OCI-LY7 (cell line): ENCODE results near the gene ANOS1. TPM values are rescaled to one million over a fixed set of nuclear protein-coding genes. Genes with fewer than 3 reads are reported as not detected.

Experiments used
- BruUV-seq: library from RNA; stranded (reverse); fragments of 400-500 nt; replicated peaks from 2 replicates; lab custom pipeline; 2021; lab: Mats Ljungman, UMichigan
- CTCF ChIA-PET: fragments of 300-600 bp; sonication (Branson Sonifier 250); formaldehyde crosslinking; loops from one replicate; lab custom pipeline; 2022; ENCODE audit warnings: antibody characterized with exemption; ENCODE audit not compliant: unreplicated experiment; lab: Charles Lee
- POLR2A ChIA-PET: fragments of 300-600 bp; sonication (Branson Sonifier 250); formaldehyde crosslinking; loops from one replicate; lab custom pipeline; 2022; ENCODE audit warnings: antibody characterized with exemption; lab: Charles Lee
- DNase-seq: peaks from one replicate; pipeline ENCODE4 v3.0.0-alpha.2; 2015; ENCODE audit warnings: low spot score
- H2AFZ ChIP-seq: fragments of 200-600 bp; sonication (generic), shearing (Covaris generic); 2 replicates; pipeline ENCODE4 v1.6.1; 2014; ENCODE audit warnings: mild to moderate bottlenecking, antibody characterized with exemption, low read length, moderate library complexity
- H3K27ac ChIP-seq: fragments of 200-600 bp; sonication (generic); 2 replicates; pipeline ENCODE4 v1.5.1; 2014; ENCODE audit warnings: mixed run types, low read depth, mild to moderate bottlenecking, moderate library complexity, low read length, inconsistent platforms; ENCODE audit not compliant: poor library complexity, severe bottlenecking
- H3K36me3 ChIP-seq: fragments of 200-600 bp; sonication (generic); 2 replicates; pipeline ENCODE4 v1.6.1; 2014; ENCODE audit warnings: mild to moderate bottlenecking, antibody characterized with exemption, low read length, moderate library complexity, mixed read lengths; ENCODE audit not compliant: insufficient read depth
- H3K4me1 ChIP-seq: fragments of 200-600 bp; sonication (generic); 2 replicates; pipeline ENCODE4 v1.5.1; 2014; ENCODE audit warnings: mild to moderate bottlenecking, low read length; ENCODE audit not compliant: insufficient read depth, poor library complexity, severe bottlenecking
- H3K4me2 ChIP-seq: fragments of 200-600 bp; sonication (generic); 2 replicates; pipeline ENCODE4 v1.6.1; 2014; ENCODE audit warnings: mild to moderate bottlenecking, low read length
- H3K4me3 ChIP-seq: fragments of 200-600 bp; sonication (generic); 2 replicates; pipeline ENCODE4 v1.5.1; 2014; ENCODE audit warnings: mild to moderate bottlenecking, low read depth, low read length; ENCODE audit not compliant: poor library complexity, severe bottlenecking
- H3K79me2 ChIP-seq: fragments of 200-600 bp; sonication (generic); 2 replicates; pipeline ENCODE4 v1.6.1; 2016; ENCODE audit warnings: low read depth, mild to moderate bottlenecking, low read length, moderate library complexity, mixed read lengths; ENCODE audit not compliant: insufficient read depth
- H3K9me2 ChIP-seq: fragments of 200-600 bp; sonication (generic); 2 replicates; pipeline ENCODE4 v1.6.1; 2016; ENCODE audit warnings: mild to moderate bottlenecking, low read length, mixed read lengths; ENCODE audit not compliant: insufficient read depth
- H3K9me3 ChIP-seq: fragments of 200-600 bp; sonication (generic); 2 replicates; pipeline ENCODE4 v1.6.1; 2014; ENCODE audit warnings: mild to moderate bottlenecking, mixed run types, low read length, mixed read lengths
- H4K20me1 ChIP-seq: fragments of 200-600 bp; sonication (generic); 2 replicates; pipeline ENCODE4 v1.6.1; 2014; ENCODE audit warnings: mild to moderate bottlenecking, antibody characterized with exemption, low read length, moderate library complexity, mixed read lengths; ENCODE audit not compliant: insufficient read depth
- CTCF ChIP-seq: fragments of 200-600 bp; sonication (generic); conservative IDR thresholded peaks from 2 replicates; pipeline ENCODE4 v1.5.1; 2014; ENCODE audit warnings: mild to moderate bottlenecking, antibody characterized with exemption, low read length, moderate library complexity, mixed read lengths
- EZH2phosphoT487 ChIP-seq: fragments of 200-600 bp; sonication (generic); IDR thresholded peaks from 2 replicates; pipeline ENCODE4 v1.6.1; 2018; ENCODE audit warnings: low read depth, borderline replicate concordance, mild to moderate bottlenecking, mixed run types, antibody characterized with exemption, low read length, moderate library complexity, mixed read lengths
- intact Hi-C: fragments of 100-400 bp; cut with micrococcal nuclease; formaldehyde crosslinking; loops from one replicate; pipeline ENCODE4 v1.10.0; 2022; ENCODE audit not compliant: unreplicated experiment
- total RNA-seq, 2 experiments: library from RNA; depleted of rRNA in 1 of 2; stranded (reverse); fragments of >200 nt in 1 of 2; shearing (Covaris generic) in 1 of 2; gene quantifications; 2 replicates each; pipeline ENCODE4 v1.2.3, GENCODE V29; 2014 to 2022

The ANOS1 gene
- total RNA-seq, 2 experiments from 2014 or later: not detected

GRCh38 chrX:8737883-8738282 lies 5.9 kb upstream of the ANOS1 start:
- DNase-seq: no peak
- ChIA-PET CTCF (no interaction called here), POLR2A (no interaction called here)
- TF ChIP-seq EZH2phosphoT487 (no peak), CTCF (no peak)
- H4K20me1 ChIP-seq: no peaks in the 10 kb centered on the region
- no peak overlapping the region for H2AFZ ChIP-seq
- no peaks in the 10 kb centered on the region for H3K4me1 ChIP-seq
- no peaks in the 10 kb centered on the region for H3K79me2 ChIP-seq
- H3K9me3 ChIP-seq: no peaks in the 10 kb centered on the region
- no TSS peak for BruUV-seq
- H3K9me2 ChIP-seq: no peaks in the 10 kb centered on the region
- H3K36me3 ChIP-seq: no peaks in the 10 kb centered on the region
- H3K27ac ChIP-seq: no peak overlapping the region
- H3K4me2 ChIP-seq: no peak overlapping the region
- intact Hi-C loops: no loop called here
- H3K4me3 ChIP-seq: no peak overlapping the region

- Histone ChIP-seq H3K27ac (no peak overlapping the region), H3K79me2 (no peaks in the 10 kb centered on the region), H3K36me3 (no peaks in the 10 kb centered on the region), H3K4me3 (no peak overlapping the region), H3K9me3 (no peaks in the 10 kb centered on the region), H3K4me1 (no peaks in the 10 kb centered on the region), H4K20me1 (no peaks in the 10 kb centered on the region), H2AFZ (no peak overlapping the region), H3K4me2 (no peak overlapping the region), H3K9me2 (no peaks in the 10 kb centered on the region)
- intact Hi-C loops: no loop called here
- TF ChIP-seq CTCF (no peak), EZH2phosphoT487 (no peak)
- DNase-seq: no peak
- CTCF ChIA-PET: no interaction called here
- POLR2A ChIA-PET: no interaction called here
- no TSS peak for BruUV-seq
These were observed 952 bp downstream of the ANOS1 start for GRCh38 chrX:8730812-8731558.

- Histone ChIP-seq H3K9me3 (no peaks in the 10 kb centered on the region), H3K4me2 (no peak overlapping the region), H3K27ac (no peak overlapping the region), H2AFZ (no peak overlapping the region), H3K4me1 (no peaks in the 10 kb centered on the region), H3K36me3 (no peaks in the 10 kb centered on the region), H3K79me2 (no peaks in the 10 kb centered on the region), H3K9me2 (no peaks in the 10 kb centered on the region), H3K4me3 (no peak overlapping the region), H4K20me1 (no peaks in the 10 kb centered on the region)
- no TSS peak for BruUV-seq
- TF ChIP-seq EZH2phosphoT487 (no peak), CTCF (no peak)
- no peak for DNase-seq
- ChIA-PET POLR2A (no interaction called here), CTCF (no interaction called here)
- intact Hi-C loops: no loop called here
These were observed 2.1 kb downstream of the ANOS1 start for GRCh38 chrX:8729811-8730210.
